B cell (primary cell): Measurements from ENCODE around the gene COL25A1.

Experiments used
- CTCF ChIP-seq: fragments of 200-600 bp; IDR thresholded peaks from one replicate; pipeline ENCODE4 v1.8.0; 2022; ENCODE audit warnings: antibody characterized with exemption, mild to moderate bottlenecking
- EZH2 ChIP-seq: IDR thresholded peaks from 2 replicates; pipeline ENCODE4 v1.6.1; 2012; ENCODE audit warnings: borderline replicate concordance, low read depth, mild to moderate bottlenecking, moderate library complexity, low read length; ENCODE audit not compliant: insufficient read depth, poor library complexity, severe bottlenecking

GRCh38 chr4:109067508-109068235, 234.8 kb downstream of the COL25A1 start:
- TF ChIP-seq CTCF (no peak), EZH2 (no peak)
